Spinal cord (tissue), 10 donors: ENCODE results near the gene GP1BA. TPM values are rescaled to one million over a fixed set of nuclear protein-coding genes. Genes with fewer than 3 reads are reported as not detected.

ENCODE experiments used
- DNase-seq, 6 donors: peaks; one replicate each; pipeline versions ENCODE4 v3.0.0 to v3.0.0-alpha.2; 2013 to 2015; ENCODE audit warnings: low spot score in 6 of 6, low read depth in 4 of 6
- H3K27ac ChIP-seq: one replicate; pipeline ENCODE4 v1.5.1; 2013; ENCODE audit warnings: low read depth, low read length, control low read depth
- H3K27me3 ChIP-seq: one replicate; pipeline ENCODE4 v1.6.1; 2013; ENCODE audit warnings: low read length; ENCODE audit not compliant: control insufficient read depth, insufficient read depth
- H3K36me3 ChIP-seq: one replicate; pipeline ENCODE4 v1.6.1; 2013; ENCODE audit warnings: low read length; ENCODE audit not compliant: control insufficient read depth, insufficient read depth
- H3K4me1 ChIP-seq: one replicate; pipeline ENCODE4 v1.6.1; 2013; ENCODE audit warnings: low read length; ENCODE audit not compliant: control insufficient read depth, insufficient read depth
- H3K4me3 ChIP-seq: one replicate; pipeline ENCODE4 v1.5.1; 2013; ENCODE audit warnings: low read depth, low read length, control low read depth
- H3K9me3 ChIP-seq: one replicate; pipeline ENCODE4 v1.6.1; 2013; ENCODE audit warnings: low read length; ENCODE audit not compliant: control insufficient read depth, insufficient read depth
- WGBS: methylation state at CpG from one replicate; pipeline ENCODE4 v1.1.5; 2013; ENCODE audit warnings: missing lambda C conversion rate; ENCODE audit not compliant: insufficient coverage; 5-methylcytosine and 5-hydroxymethylcytosine counted together
- polyA plus RNA-seq, 2 donors: library from polyadenylated mRNA; unstranded; fragments of 120-200 nt; gene quantifications; one replicate each; pipeline ENCODE4 v1.2.1, GENCODE V29; 2013; ENCODE audit not compliant: insufficient read length in 2 of 2
- total RNA-seq, 2 donors: library from RNA; depleted of rRNA in 1 of 2; stranded (reverse); fragments of 120-200 nt in 1 of 2; fragments of >200 nt in 1 of 2; gene quantifications; one replicate each; pipeline versions ENCODE4 v1.2.3 to v1.2.4, GENCODE V29; 2013 to 2014
- donor health status: healthy.

Gene GP1BA
- total and polyA plus RNA-seq, 4 donors, result 0.06 to 1.6 (median 0.57) TPM; not detected in 1

- H3K9me3 ChIP-seq, result no peaks in the 10 kb centered on the region
- no peaks in the 10 kb centered on the region for H3K27me3 ChIP-seq
- no peak overlapping the region for H3K27ac ChIP-seq
- no peak overlapping the region for H3K4me3 ChIP-seq
- WGBS, result 98% methylated on average over 3 of the region's 3 CpGs
- DNase-seq, result no peak
- H3K36me3 ChIP-seq, result peaks cover 43% of the 10 kb centered on the region
- peaks cover 35% of the 10 kb centered on the region for H3K4me1 ChIP-seq
These were observed 4.4 kb downstream of the GP1BA start for GRCh38 chr17:4936436-4936835.

GRCh38 chr17:4937553-4937952, 5.5 kb downstream of the GP1BA start:
- Histone ChIP-seq H3K27me3 (no peaks in the 10 kb centered on the region), H3K4me3 (no peak overlapping the region), H3K36me3 (peaks cover 55% of the 10 kb centered on the region), H3K4me1 (peaks cover 39% of the 10 kb centered on the region), H3K27ac (no peak overlapping the region), H3K9me3 (no peaks in the 10 kb centered on the region)
- DNase-seq, result no peak
- WGBS, result 96% methylated on average over 16 of the region's 16 CpGs

GRCh38 chr17:4938069-4938491, 6.0 kb downstream of the GP1BA start:
- Histone ChIP-seq H3K27me3 (no peaks in the 10 kb centered on the region), H3K4me3 (no peak overlapping the region), H3K9me3 (no peaks in the 10 kb centered on the region), H3K36me3 (peaks cover 57% of the 10 kb centered on the region), H3K4me1 (peaks cover 39% of the 10 kb centered on the region), H3K27ac (no peak overlapping the region)
- WGBS, result 89% methylated on average over 6 of the region's 11 CpGs
- DNase-seq, result no peak

GRCh38 chr17:4938688-4939545, 6.8 kb downstream of the GP1BA start:
- 55% methylated on average over 15 of the region's 19 CpGs for WGBS
- DNase-seq, result no peak
- Histone ChIP-seq H3K4me1 (peaks cover 38% of the 10 kb centered on the region), H3K9me3 (no peaks in the 10 kb centered on the region), H3K4me3 (peak overlapping the region; percentile 93), H3K27ac (peak overlapping the region; percentile 96), H3K27me3 (no peaks in the 10 kb centered on the region), H3K36me3 (peaks cover 66% of the 10 kb centered on the region)

- Histone ChIP-seq H3K36me3 (peaks cover 68% of the 10 kb centered on the region), H3K4me3 (peak overlapping the region; percentile 93), H3K27ac (peak overlapping the region; percentile 96), H3K4me1 (peaks cover 32% of the 10 kb centered on the region), H3K9me3 (no peaks in the 10 kb centered on the region), H3K27me3 (no peaks in the 10 kb centered on the region)
- no peak for DNase-seq
- 0% methylated on average over 16 of the region's 16 CpGs for WGBS
These were observed 7.4 kb downstream of the GP1BA start for GRCh38 chr17:4939546-4939795.

- under 1% methylated on average over 71 of the region's 72 CpGs for WGBS
- peak; percentile 97 to 100 (median 99) for DNase-seq
- no peaks in the 10 kb centered on the region for H3K9me3 ChIP-seq
- peaks cover 30% of the 10 kb centered on the region for H3K4me1 ChIP-seq
- no peaks in the 10 kb centered on the region for H3K27me3 ChIP-seq
- H3K36me3 ChIP-seq, result peaks cover 72% of the 10 kb centered on the region
- H3K27ac ChIP-seq, result peak within 1 kb of the TSS; percentile 96
- peak within 1 kb of the TSS; percentile 93 for H3K4me3 ChIP-seq
These were observed 7.9 kb downstream of the GP1BA start, which contains the start of the genes RNF167 and SLC25A11 for GRCh38 chr17:4939796-4940554. Gene RNF167 (plus strand): TSS chr17:4940268. CDS start chr17:4940910, 642 bp downstream. Gene SLC25A11 (minus strand): TSS chr17:4940046. CDS start chr17:4939910, 136 bp downstream.

GRCh38 chr17:4940555-4941318, 8.7 kb downstream of the GP1BA start:
- H3K27ac ChIP-seq, result peak overlapping the region; percentile 96
- H3K9me3 ChIP-seq, result no peaks in the 10 kb centered on the region
- H3K36me3 ChIP-seq, result peaks cover 74% of the 10 kb centered on the region
- WGBS, result under 1% methylated on average over 22 of the region's 29 CpGs
- no peak for DNase-seq
- H3K4me3 ChIP-seq, result peak overlapping the region; percentile 93
- no peaks in the 10 kb centered on the region for H3K27me3 ChIP-seq
- H3K4me1 ChIP-seq, result peaks cover 38% of the 10 kb centered on the region

- DNase-seq, result no peak
- 77% methylated on average over 3 of the region's 4 CpGs for WGBS
- H3K4me1 ChIP-seq, result peaks cover 39% of the 10 kb centered on the region
- H3K27ac ChIP-seq, result no peak overlapping the region
- H3K9me3 ChIP-seq, result no peaks in the 10 kb centered on the region
- H3K4me3 ChIP-seq, result peak overlapping the region; percentile 93
- no peaks in the 10 kb centered on the region for H3K27me3 ChIP-seq
- peaks cover 71% of the 10 kb centered on the region for H3K36me3 ChIP-seq
These were observed 9.2 kb downstream of the GP1BA start for GRCh38 chr17:4941319-4941610.

GRCh38 chr17:4942760-4943508, 10.9 kb downstream of the GP1BA start:
- DNase-seq, result no peak
- Histone ChIP-seq H3K9me3 (no peaks in the 10 kb centered on the region), H3K27ac (no peak overlapping the region), H3K36me3 (peaks cover 54% of the 10 kb centered on the region), H3K27me3 (no peaks in the 10 kb centered on the region), H3K4me3 (no peak overlapping the region), H3K4me1 (peaks cover 44% of the 10 kb centered on the region)
- WGBS, result 90% methylated on average over 4 of the region's 13 CpGs
